Uterus (tissue), 4 donors: ENCODE data around the gene TMED6. TPM values are rescaled to one million over a fixed set of nuclear protein-coding genes. Genes with fewer than 3 reads are reported as not detected.

Source experiments
- DNase-seq, 2 donors: peaks; one replicate each; pipeline ENCODE4 v3.0.0-alpha.2; 2019 to 2020
- H3K27ac ChIP-seq, 2 donors: fragments of 200-600 bp; sonication (generic); 1 replicate in 1 of 2; 2 replicates in 1 of 2; pipeline ENCODE4 v1.5.1; 2016 to 2018
- H3K27me3 ChIP-seq, 2 donors: fragments of 200-600 bp; sonication (generic); one replicate each; pipeline ENCODE4 v1.5.1; 2018 to 2019; ENCODE audit warnings: control low read depth in 1 of 2
- H3K36me3 ChIP-seq, 2 donors: fragments of 200-600 bp; sonication (generic); one replicate each; pipeline ENCODE4 v1.5.1; 2019; ENCODE audit warnings: control low read depth in 1 of 2
- H3K4me1 ChIP-seq, 2 donors: fragments of 200-600 bp; sonication (generic); one replicate each; pipeline ENCODE4 v1.5.1; 2018 to 2019; ENCODE audit warnings: control low read depth in 1 of 2
- H3K4me3 ChIP-seq, 2 donors: fragments of 200-600 bp; sonication (generic); 1 replicate in 1 of 2; 2 replicates in 1 of 2; pipeline ENCODE4 v1.5.1; 2018 to 2019; ENCODE audit warnings: mild to moderate bottlenecking in 1 of 2
- H3K9me3 ChIP-seq, 2 donors: fragments of 200-600 bp; sonication (generic); one replicate each; pipeline ENCODE4 v1.5.1; 2019; ENCODE audit warnings: control low read depth in 1 of 2
- POLR2A ChIP-seq, 2 donors: fragments of 450-650 bp; IDR thresholded peaks; one replicate each; pipeline ENCODE4 v1.6.1; 2016; ENCODE audit warnings: antibody characterized with exemption in 2 of 2, mild to moderate bottlenecking in 1 of 2, moderate library complexity in 1 of 2
- intact Hi-C: fragments of 100-400 bp; cut with DNase I; formaldehyde crosslinking; loops from one replicate; pipeline ENCODE4 v1.15.1; 2023; ENCODE audit warnings: low total_unique reads
- total RNA-seq, 4 donors: library from RNA; depleted of rRNA in 3 of 4; stranded (reverse); fragments of >200 nt in 3 of 4; gene quantifications; one replicate each; pipeline versions ENCODE4 v1.1.0 to v1.2.4, GENCODE V29; 2014 to 2023
- TF ChIP-seq, protein P1 (sequence below), 4 experiments: fragments of 200-600 bp in 2 of 4; fragments of 450-650 bp in 2 of 4; sonication (generic) in 2 of 4; IDR thresholded peaks; one replicate each; pipeline ENCODE4 v1.5.1; 2016 to 2019; ENCODE audit warnings: antibody characterized with exemption in 4 of 4, mild to moderate bottlenecking in 2 of 4, moderate library complexity in 1 of 4
- donor health status: DM: yes; HTN: yes; CAD: no.

The TMED6 gene
- total RNA-seq, 4 donors from 2014 or later, result 0.98 TPM; not detected in 3

DNA sequence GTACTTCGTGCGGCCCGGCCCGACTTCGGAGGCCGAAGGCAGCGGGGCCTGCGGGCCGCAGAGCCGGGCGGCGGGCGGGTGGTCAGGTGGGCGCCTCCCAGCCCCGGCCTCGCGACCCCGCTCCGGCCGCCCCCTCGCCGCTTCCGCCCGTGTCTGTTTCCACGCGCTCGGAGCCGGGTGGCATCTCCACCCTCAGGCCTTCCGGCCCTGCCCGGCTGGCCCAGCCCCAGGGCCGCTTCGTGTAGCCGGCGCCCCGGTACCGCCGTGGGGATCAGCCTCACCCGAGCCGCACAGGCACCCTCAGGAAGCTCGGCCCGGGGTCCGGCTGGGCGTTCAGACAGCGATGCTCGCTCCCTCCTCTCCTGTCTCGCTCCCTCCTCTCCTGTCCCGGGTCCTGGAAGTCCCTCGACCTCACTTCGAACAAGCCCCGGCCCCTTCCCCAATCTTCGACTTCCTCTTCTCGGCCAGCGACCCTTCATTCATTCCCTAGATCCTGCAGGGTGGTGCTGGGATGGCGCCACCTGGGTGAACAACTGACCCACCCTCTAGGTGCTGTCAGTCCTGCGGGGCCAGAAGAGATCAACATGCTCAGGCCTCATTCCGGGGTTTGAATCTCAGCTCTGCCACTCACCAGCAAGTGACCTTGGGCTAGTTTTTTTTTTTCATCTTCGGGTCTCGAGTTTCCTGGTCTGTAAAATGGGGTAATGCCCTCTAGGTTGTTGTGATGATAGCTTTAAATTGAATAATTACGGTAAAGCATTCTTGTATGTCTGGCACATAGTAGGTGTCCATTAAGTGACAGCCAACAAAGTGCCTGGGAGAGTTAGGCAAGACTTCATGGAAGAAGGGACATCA, 39.8 kb downstream of the TMED6 start:
- DNase-seq, result no peak
- intact Hi-C loops, result no loop called here
- H3K4me3 ChIP-seq, result peak overlapping the region; percentile 87 to 96
- peak overlapping the region; percentile 80 to 86 for H3K27ac ChIP-seq
- H3K9me3 ChIP-seq, result no peaks in the 10 kb centered on the region
- peaks cover 5 to 6% of the 10 kb centered on the region in 2 donors for H3K4me1 ChIP-seq
- no peaks in the 10 kb centered on the region for H3K36me3 ChIP-seq
- no peak for TF ChIP-seq POLR2A (IDR thresholded peaks at IDR 0.05)
- TF ChIP-seq, protein P1, sequence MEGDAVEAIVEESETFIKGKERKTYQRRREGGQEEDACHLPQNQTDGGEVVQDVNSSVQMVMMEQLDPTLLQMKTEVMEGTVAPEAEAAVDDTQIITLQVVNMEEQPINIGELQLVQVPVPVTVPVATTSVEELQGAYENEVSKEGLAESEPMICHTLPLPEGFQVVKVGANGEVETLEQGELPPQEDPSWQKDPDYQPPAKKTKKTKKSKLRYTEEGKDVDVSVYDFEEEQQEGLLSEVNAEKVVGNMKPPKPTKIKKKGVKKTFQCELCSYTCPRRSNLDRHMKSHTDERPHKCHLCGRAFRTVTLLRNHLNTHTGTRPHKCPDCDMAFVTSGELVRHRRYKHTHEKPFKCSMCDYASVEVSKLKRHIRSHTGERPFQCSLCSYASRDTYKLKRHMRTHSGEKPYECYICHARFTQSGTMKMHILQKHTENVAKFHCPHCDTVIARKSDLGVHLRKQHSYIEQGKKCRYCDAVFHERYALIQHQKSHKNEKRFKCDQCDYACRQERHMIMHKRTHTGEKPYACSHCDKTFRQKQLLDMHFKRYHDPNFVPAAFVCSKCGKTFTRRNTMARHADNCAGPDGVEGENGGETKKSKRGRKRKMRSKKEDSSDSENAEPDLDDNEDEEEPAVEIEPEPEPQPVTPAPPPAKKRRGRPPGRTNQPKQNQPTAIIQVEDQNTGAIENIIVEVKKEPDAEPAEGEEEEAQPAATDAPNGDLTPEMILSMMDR (IDR thresholded peaks at IDR 0.05), result no peak
- no peaks in the 10 kb centered on the region for H3K27me3 ChIP-seq

DNA sequence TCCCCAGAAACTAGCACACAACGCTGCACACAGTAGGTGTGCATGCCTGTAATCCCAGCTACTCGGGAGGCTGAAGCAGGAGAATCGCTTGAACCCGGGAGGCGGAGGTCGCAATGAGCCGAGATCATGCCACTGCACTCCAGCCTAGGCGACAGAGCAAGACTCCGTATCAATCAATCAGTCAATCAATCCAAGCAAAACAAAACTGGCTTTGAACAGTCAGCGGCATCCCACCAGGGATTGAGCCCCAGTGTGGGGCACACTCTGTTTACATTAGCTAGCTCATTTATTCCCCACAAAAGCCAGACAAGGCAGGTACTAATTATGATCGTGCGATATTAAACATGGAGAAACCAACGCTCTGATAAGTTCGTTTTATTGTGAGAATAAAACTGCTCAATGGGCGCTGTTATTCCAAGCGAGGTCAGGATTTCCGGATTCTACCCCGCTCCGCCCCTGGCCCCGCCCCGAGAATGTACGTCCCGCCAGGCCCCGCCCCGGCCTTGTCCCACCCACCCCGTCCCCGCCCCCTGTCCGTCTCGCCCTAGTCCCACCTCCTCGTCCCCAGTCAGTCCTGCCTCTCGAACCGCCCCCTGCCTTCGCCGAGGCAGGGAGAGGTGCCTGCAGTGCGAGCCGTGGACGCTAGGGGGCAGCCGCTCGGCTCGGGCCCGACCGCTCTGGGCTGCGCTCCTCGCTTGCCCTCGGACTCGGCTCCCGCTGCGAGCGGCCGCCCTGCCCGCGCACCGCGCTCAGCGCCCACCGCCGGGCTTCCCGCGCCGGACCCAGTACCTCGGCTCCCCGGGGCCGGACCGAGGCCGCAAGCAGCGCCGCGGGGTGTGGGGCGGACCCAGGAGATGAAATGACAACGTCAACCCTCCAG, 40.7 kb downstream of the TMED6 start, which contains the start of gene VPS4A:
TSS of gene VPS4A (plus strand) at position 698 of the 880 bp plus-strand sequence. CDS start at position 860, 162 bp downstream.
- Histone ChIP-seq H3K4me3 (peak within 1 kb of the TSS; percentile 87 to 96), H3K9me3 (no peaks in the 10 kb centered on the region), H3K27me3 (no peaks in the 10 kb centered on the region), H3K36me3 (no peaks in the 10 kb centered on the region), H3K27ac (peak within 1 kb of the TSS; percentile 80 to 86), H3K4me1 (peaks cover 5 to 6% of the 10 kb centered on the region in 2 donors)
- intact Hi-C loops, result no loop called here
- TF ChIP-seq, protein P1 (IDR thresholded peaks at IDR 0.05), result peak; percentile 91 to 98 (median 96)
- TF ChIP-seq POLR2A (IDR thresholded peaks at IDR 0.05), result peak in 1 of 2 donors; percentile 72
- peak; percentile 96 to 98 for DNase-seq

DNA sequence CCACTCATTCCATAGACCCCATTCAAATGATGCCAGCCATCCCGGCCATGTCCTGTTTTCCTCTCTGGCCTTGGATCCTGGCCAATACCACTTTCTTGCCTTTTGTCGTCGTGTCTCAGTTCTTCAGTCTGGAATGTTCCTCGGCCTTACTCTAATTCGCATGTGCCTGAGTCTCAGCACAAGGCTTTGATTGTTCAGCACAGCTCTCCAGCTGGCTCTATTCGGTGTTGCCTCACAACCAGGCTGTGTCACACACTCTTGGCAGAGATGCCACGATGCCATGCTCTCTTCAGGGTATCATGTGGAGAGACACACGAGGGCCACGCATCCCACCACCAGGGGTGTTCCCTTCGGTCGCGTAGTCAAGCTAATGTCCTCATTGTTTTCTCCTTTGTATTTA, 42.3 kb downstream of the TMED6 start:
- Histone ChIP-seq H3K9me3 (no peaks in the 10 kb centered on the region), H3K27ac (no peak overlapping the region), H3K36me3 (no peaks in the 10 kb centered on the region), H3K4me1 (peaks cover 5 to 6% of the 10 kb centered on the region in 2 donors), H3K4me3 (no peak overlapping the region), H3K27me3 (no peaks in the 10 kb centered on the region)
- TF ChIP-seq POLR2A (IDR thresholded peaks at IDR 0.05), result no peak
- TF ChIP-seq, protein P1 (IDR thresholded peaks at IDR 0.05), result no peak
- no peak for DNase-seq
- intact Hi-C loops, result no loop called here

DNA sequence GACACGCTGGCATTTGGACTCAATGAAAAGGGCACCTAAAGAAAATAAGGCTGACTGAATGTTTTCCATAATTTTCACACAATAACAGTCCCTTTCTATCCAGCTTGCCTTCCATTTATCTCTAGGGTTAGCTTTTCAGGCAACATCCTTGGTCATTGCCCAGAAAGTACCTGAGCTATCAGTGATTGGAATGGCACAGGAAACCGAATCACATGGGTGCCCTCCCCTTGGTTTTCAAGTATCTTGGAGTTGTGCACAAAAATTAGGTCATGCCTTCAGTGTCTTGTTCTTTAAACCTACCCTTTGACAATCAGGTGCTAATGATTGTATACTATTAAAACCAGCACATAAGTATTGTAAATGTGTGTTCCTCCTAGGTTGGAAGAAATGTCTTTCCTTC, 43.7 kb downstream of the TMED6 start:
- H3K36me3 ChIP-seq, result no peaks in the 10 kb centered on the region
- peaks cover 3 to 5% of the 10 kb centered on the region in 2 donors for H3K4me1 ChIP-seq
- H3K27ac ChIP-seq, result no peak overlapping the region
- TF ChIP-seq POLR2A (IDR thresholded peaks at IDR 0.05), result no peak
- TF ChIP-seq, protein P1 (IDR thresholded peaks at IDR 0.05), result no peak
- DNase-seq, result no peak
- no peaks in the 10 kb centered on the region for H3K27me3 ChIP-seq
- H3K4me3 ChIP-seq, result no peak overlapping the region
- intact Hi-C loops, result no loop called here
- H3K9me3 ChIP-seq, result no peaks in the 10 kb centered on the region
